GM19455 (cell line): ENCODE data around the gene CD59.
"Not testable (repeated sequence)": the region's sequence is repeated elsewhere in the genome, so short reads cannot be mapped to it uniquely, and the experiment has no call there.

Experiments used
- ATAC-seq: cut with Tn5 transposase; IDR thresholded peaks from one replicate; pipeline ENCODE4 v1.9.1; 2021; ENCODE audit not compliant: unreplicated experiment

The CD59 gene

GRCh38 chr11:33695051-33695566, 41.1 kb downstream of the CD59 start:
- ATAC-seq: no peak

GRCh38 chr11:33694346-33695050, 41.7 kb downstream of the CD59 start:
- no peak for ATAC-seq

- no peak for ATAC-seq
These were observed 43.7 kb downstream of the CD59 start for GRCh38 chr11:33692541-33692940.

GRCh38 chr11:33692013-33692504, 44.2 kb downstream of the CD59 start:
- ATAC-seq: no peak

- no peak for ATAC-seq
These were observed 45.0 kb downstream of the CD59 start for GRCh38 chr11:33691066-33691864.

- no peak for ATAC-seq
These were observed 45.7 kb downstream of the CD59 start for GRCh38 chr11:33690290-33691065.

- no peak for ATAC-seq
These were observed 46.7 kb downstream of the CD59 start for GRCh38 chr11:33689501-33689900.

- no peak for ATAC-seq
These were observed 47.1 kb downstream of the CD59 start for GRCh38 chr11:33689085-33689484.

GRCh38 chr11:33687733-33688479, 48.3 kb downstream of the CD59 start:
- ATAC-seq: no peak

- ATAC-seq: no peak
These were observed 51.1 kb downstream of the CD59 start for GRCh38 chr11:33685082-33685481.

GRCh38 chr11:33684003-33684706, 52.1 kb downstream of the CD59 start:
- ATAC-seq: no peak

- ATAC-seq: no peak
These were observed 53.8 kb downstream of the CD59 start for GRCh38 chr11:33682446-33682845.

- no peak for ATAC-seq
These were observed 54.2 kb downstream of the CD59 start for GRCh38 chr11:33682019-33682418.

GRCh38 chr11:33678616-33679015, 57.6 kb downstream of the CD59 start:
- ATAC-seq: not testable (repeated sequence)

GRCh38 chr11:33674035-33674814, 62.0 kb downstream of the CD59 start:
- ATAC-seq: no peak

- no peak for ATAC-seq
These were observed 64.0 kb downstream of the CD59 start for GRCh38 chr11:33672273-33672672.

GRCh38 chr11:33670250-33671011, 65.8 kb downstream of the CD59 start:
- ATAC-seq: no peak

- no peak for ATAC-seq
These were observed 66.5 kb downstream of the CD59 start for GRCh38 chr11:33669598-33670249.
